GM19395 (cell line): Measurements from ENCODE around the gene CEP295NL.
"Not testable (repeated sequence)": the region's sequence is repeated elsewhere in the genome, so short reads cannot be mapped to it uniquely, and the experiment has no call there.

Source experiments
- ATAC-seq: cut with Tn5 transposase; IDR thresholded peaks from one replicate; pipeline ENCODE4 v1.9.1; 2021; ENCODE audit warnings: mild to moderate bottlenecking, moderate library complexity; ENCODE audit not compliant: unreplicated experiment

CEP295NL gene

GRCh38 chr17:78868391-78868790 lies 34.6 kb downstream of the CEP295NL start:
- no peak for ATAC-seq

- not testable (repeated sequence) for ATAC-seq
Measured at GRCh38 chr17:78867046-78867445, 36.0 kb downstream of the CEP295NL start.

- ATAC-seq: no peak
Measured at GRCh38 chr17:78865682-78866390, 37.2 kb downstream of the CEP295NL start.

- ATAC-seq: no peak
Measured at GRCh38 chr17:78864117-78864516, 38.9 kb downstream of the CEP295NL start.

- no peak for ATAC-seq
Measured at GRCh38 chr17:78862073-78863023, 40.7 kb downstream of the CEP295NL start.

GRCh38 chr17:78861229-78861628 lies 41.8 kb downstream of the CEP295NL start:
- ATAC-seq: no peak

- ATAC-seq: no peak
Measured at GRCh38 chr17:78859051-78859450, 44.0 kb downstream of the CEP295NL start.

GRCh38 chr17:78857266-78857665 lies 45.7 kb downstream of the CEP295NL start:
- ATAC-seq: no peak

- ATAC-seq: no peak
Measured at GRCh38 chr17:78855561-78856165, 47.3 kb downstream of the CEP295NL start.

- no peak for ATAC-seq
Measured at GRCh38 chr17:78854508-78854907, 48.5 kb downstream of the CEP295NL start.

- no peak for ATAC-seq
Measured at GRCh38 chr17:78853926-78854394, 49.0 kb downstream of the CEP295NL start.

- ATAC-seq: no peak
Measured at GRCh38 chr17:78852709-78853121, 50.3 kb downstream of the CEP295NL start.

- no peak for ATAC-seq
Measured at GRCh38 chr17:78849026-78849425, 54.0 kb downstream of the CEP295NL start.

GRCh38 chr17:78847052-78847451 lies 55.9 kb downstream of the CEP295NL start:
- ATAC-seq: no peak

- no peak for ATAC-seq
Measured at GRCh38 chr17:78844301-78845005, 58.5 kb downstream of the CEP295NL start.

- no peak for ATAC-seq
Measured at GRCh38 chr17:78842881-78843565, 60.0 kb downstream of the CEP295NL start.

GRCh38 chr17:78840780-78841611 lies 62.0 kb downstream of the CEP295NL start, which contains the start of gene USP36:
TSS of gene USP36 (minus strand) at chr17:78840814. CDS start at chr17:78836363, 4,451 bp downstream.
- ATAC-seq: peak; percentile 85
